ENCODE results near the gene TRIM2. TPM values are rescaled to one million over a fixed set of nuclear protein-coding genes. Genes with fewer than 3 reads are reported as not detected.

TRIM2 gene
- total and polyA plus RNA-seq, 4 donors, result 3.4 to 15.5 (median 8.9) TPM

GRCh38 chr4:153282023-153282422, 77.8 kb downstream of the TRIM2 start:
- WGBS, result 92% methylated on average over 4 of the region's 4 CpGs
- no peak for DNase-seq (ENCODE audit: low spot score)
- no peaks in the 10 kb centered on the region for H3K9me3 ChIP-seq (ENCODE audit: control insufficient read depth in 4 of 4, low read length in 3 of 4)
- no peak overlapping the region for H3K4me3 ChIP-seq (ENCODE audit: low read depth in 1 of 3, low read length in 3 of 3)
- H3K9ac ChIP-seq (ENCODE audit: low read depth in 1 of 2, low read length in 2 of 2), result no peak overlapping the region
- H3K36me3 ChIP-seq (ENCODE audit: control insufficient read depth in 4 of 4, insufficient read depth in 3 of 4, low read depth in 1 of 4, low read length in 3 of 4), result peaks cover 0 to 5% (median 3%) of the 10 kb centered on the region in 4 donors
- H3K27ac ChIP-seq (ENCODE audit: low read depth in 1 of 2, low read length in 2 of 2), result no peak overlapping the region
- no peaks in the 10 kb centered on the region for H3K27me3 ChIP-seq (ENCODE audit: control insufficient read depth in 4 of 4, insufficient read depth in 4 of 4, low read length in 3 of 4)
- TF ChIP-seq REST (IDR thresholded peaks at IDR 0.05), result no peak
- TF ChIP-seq ATF3 (IDR thresholded peaks at IDR 0.05), result no peak
- TF ChIP-seq TAF1 (conservative IDR thresholded peaks at IDR 0.05), result no peak
- no peak for TF ChIP-seq GABPA (IDR thresholded peaks at IDR 0.05 in 1 of 2, conservative IDR thresholded peaks at IDR 0.05 in 1 of 2)
- TF ChIP-seq YY1 (IDR thresholded peaks at IDR 0.05), result no peak
- no peak for TF ChIP-seq RXRA (IDR thresholded peaks at IDR 0.05)
- TF ChIP-seq HNF4A (conservative IDR thresholded peaks at IDR 0.05), result no peak
- no peak for TF ChIP-seq MAX (IDR thresholded peaks at IDR 0.05)
- TF ChIP-seq ZBTB33 (IDR thresholded peaks at IDR 0.05), result no peak
- TF ChIP-seq RAD21 (IDR thresholded peaks at IDR 0.05), result no peak
- TF ChIP-seq NR2F2 (IDR thresholded peaks at IDR 0.05), result no peak
- TF ChIP-seq FOXA1 (IDR thresholded peaks at IDR 0.05), result no peak
- TF ChIP-seq EGR1 (IDR thresholded peaks at IDR 0.05; ENCODE audit: low read depth in 2 of 2), result no peak
- TF ChIP-seq HNF4G (IDR thresholded peaks at IDR 0.05), result no peak
- TF ChIP-seq JUND (IDR thresholded peaks at IDR 0.05), result no peak
- peaks cover 0 to 2% (median 2%) of the 10 kb centered on the region in 4 donors for H3K4me1 ChIP-seq (ENCODE audit: control insufficient read depth in 4 of 4, insufficient read depth in 4 of 4, low read length in 3 of 4)

- Histone ChIP-seq H3K4me3 (ENCODE audit: low read depth in 1 of 3, low read length in 3 of 3) (no peak overlapping the region), H3K9me3 (ENCODE audit: control insufficient read depth in 4 of 4, low read length in 3 of 4) (no peaks in the 10 kb centered on the region), H3K27me3 (ENCODE audit: control insufficient read depth in 4 of 4, insufficient read depth in 4 of 4, low read length in 3 of 4) (no peaks in the 10 kb centered on the region), H3K27ac (ENCODE audit: low read depth in 1 of 2, low read length in 2 of 2) (no peak overlapping the region), H3K4me1 (ENCODE audit: control insufficient read depth in 4 of 4, insufficient read depth in 4 of 4, low read length in 3 of 4) (peaks cover 0 to 1% (median 0%) of the 10 kb centered on the region in 4 donors), H3K9ac (ENCODE audit: low read depth in 1 of 2, low read length in 2 of 2) (no peak overlapping the region), H3K36me3 (ENCODE audit: control insufficient read depth in 4 of 4, insufficient read depth in 3 of 4, low read depth in 1 of 4, low read length in 3 of 4) (peaks cover 0 to 5% (median 3%) of the 10 kb centered on the region in 4 donors)
- WGBS, result 98% methylated on average over 3 of the region's 3 CpGs
- no peak for DNase-seq (ENCODE audit: low spot score)
- TF ChIP-seq EGR1 (IDR thresholded peaks at IDR 0.05; ENCODE audit: low read depth in 2 of 2), result no peak
- no peak for TF ChIP-seq REST (IDR thresholded peaks at IDR 0.05)
- no peak for TF ChIP-seq RXRA (IDR thresholded peaks at IDR 0.05)
- no peak for TF ChIP-seq GABPA (IDR thresholded peaks at IDR 0.05 in 1 of 2, conservative IDR thresholded peaks at IDR 0.05 in 1 of 2)
- no peak for TF ChIP-seq YY1 (IDR thresholded peaks at IDR 0.05)
- TF ChIP-seq FOXA1 (IDR thresholded peaks at IDR 0.05), result no peak
- no peak for TF ChIP-seq MAX (IDR thresholded peaks at IDR 0.05)
- TF ChIP-seq CTCF (IDR thresholded peaks at IDR 0.05; ENCODE audit: low read depth, low read length, missing input control), result no peak
- TF ChIP-seq HNF4A (conservative IDR thresholded peaks at IDR 0.05), result no peak
- TF ChIP-seq RAD21 (IDR thresholded peaks at IDR 0.05), result no peak
- TF ChIP-seq SP1 (IDR thresholded peaks at IDR 0.05), result no peak
- no peak for TF ChIP-seq ATF3 (IDR thresholded peaks at IDR 0.05)
- no peak for TF ChIP-seq FOXA2 (IDR thresholded peaks at IDR 0.05)
- no peak for TF ChIP-seq TAF1 (conservative IDR thresholded peaks at IDR 0.05)
- TF ChIP-seq NR2F2 (IDR thresholded peaks at IDR 0.05), result no peak
- TF ChIP-seq HNF4G (IDR thresholded peaks at IDR 0.05), result no peak
These were observed 79.0 kb downstream of the TRIM2 start for GRCh38 chr4:153283260-153283659.

Data from liver (tissue), 9 donors.